CD4-positive, alpha-beta T cell treated with Interleukin-6 for 4 hours (primary cell): Measurements from ENCODE around the gene MTHFSD.
A peak's percentile ranks its signal among the peaks of the same experiment; 100 is the strongest.

Source experiments
- DNase-seq: peaks from one replicate; pipeline ENCODE4 v3.0.0-alpha.2; 2020; ENCODE audit warnings: mixed read lengths

MTHFSD gene

DNA sequence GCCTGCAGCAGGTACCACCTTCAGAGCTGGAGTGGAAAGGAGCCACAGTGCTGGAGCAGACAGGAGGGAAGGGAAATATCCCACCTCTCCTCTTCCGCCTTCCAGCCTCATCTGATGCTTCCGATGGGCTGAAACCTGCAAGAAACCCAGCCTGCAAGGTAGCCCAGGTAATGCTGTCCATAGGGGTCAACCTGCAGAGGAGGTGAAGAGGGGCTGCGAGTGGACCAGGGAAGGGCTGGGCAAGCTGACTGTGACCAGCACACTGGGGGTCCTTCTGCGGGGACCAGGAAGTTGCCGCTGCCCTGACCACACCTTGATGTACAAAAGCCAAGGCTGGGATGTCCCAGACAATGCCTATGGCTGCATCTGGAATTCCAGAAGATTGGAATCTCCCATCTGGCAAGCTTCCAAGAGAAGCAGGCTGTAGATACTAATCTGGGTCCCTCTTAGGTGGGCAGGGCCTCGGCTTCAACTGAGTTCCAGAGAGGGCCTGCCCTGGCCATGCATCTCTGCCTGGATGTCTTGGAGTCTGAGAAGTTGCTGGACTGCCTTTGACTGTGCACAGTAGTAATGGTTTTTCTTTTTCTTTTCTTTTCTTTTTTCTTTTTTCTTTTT is 29.1 kb upstream of the MTHFSD start:
- DNase-seq: no peak

DNA sequence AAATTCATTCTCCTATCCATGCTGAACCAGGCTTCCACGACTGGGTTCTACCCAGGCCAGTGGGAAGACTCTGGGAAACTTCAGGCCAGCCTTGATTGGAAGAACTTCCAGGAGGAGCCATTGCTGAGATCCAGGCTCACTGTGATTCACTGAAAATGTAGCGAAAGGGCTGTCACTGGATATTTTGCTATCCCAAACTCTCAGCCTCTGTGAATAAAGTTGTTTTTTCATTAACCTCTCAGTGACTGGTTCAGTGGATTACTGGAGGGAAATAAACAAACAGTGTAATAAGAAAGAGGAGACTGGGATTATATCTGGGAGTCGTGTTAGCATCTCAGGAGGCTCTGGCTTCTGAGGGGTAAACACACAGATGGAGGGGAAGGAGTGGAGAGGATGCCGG is 26.4 kb upstream of the MTHFSD start:
- no peak for DNase-seq

DNA sequence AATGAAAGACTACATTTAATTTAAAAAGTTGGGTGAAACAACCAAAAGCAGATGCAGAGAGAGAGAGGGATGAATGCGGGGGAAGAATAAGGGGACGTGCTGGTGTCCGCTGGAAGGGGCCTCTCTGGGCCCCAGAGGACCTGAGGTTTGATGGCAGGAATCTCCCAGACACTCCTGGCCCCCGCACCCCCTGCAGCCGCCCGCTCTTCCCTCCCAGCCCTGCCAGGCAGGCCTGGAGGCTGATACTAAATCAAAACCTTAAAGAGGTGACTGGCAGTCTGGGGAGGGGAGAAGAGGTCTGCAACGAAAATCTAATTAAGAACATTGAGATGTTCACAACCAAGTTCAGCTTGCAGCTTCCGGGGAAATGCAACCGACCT is 25.7 kb upstream of the MTHFSD start:
- DNase-seq: no peak

DNA sequence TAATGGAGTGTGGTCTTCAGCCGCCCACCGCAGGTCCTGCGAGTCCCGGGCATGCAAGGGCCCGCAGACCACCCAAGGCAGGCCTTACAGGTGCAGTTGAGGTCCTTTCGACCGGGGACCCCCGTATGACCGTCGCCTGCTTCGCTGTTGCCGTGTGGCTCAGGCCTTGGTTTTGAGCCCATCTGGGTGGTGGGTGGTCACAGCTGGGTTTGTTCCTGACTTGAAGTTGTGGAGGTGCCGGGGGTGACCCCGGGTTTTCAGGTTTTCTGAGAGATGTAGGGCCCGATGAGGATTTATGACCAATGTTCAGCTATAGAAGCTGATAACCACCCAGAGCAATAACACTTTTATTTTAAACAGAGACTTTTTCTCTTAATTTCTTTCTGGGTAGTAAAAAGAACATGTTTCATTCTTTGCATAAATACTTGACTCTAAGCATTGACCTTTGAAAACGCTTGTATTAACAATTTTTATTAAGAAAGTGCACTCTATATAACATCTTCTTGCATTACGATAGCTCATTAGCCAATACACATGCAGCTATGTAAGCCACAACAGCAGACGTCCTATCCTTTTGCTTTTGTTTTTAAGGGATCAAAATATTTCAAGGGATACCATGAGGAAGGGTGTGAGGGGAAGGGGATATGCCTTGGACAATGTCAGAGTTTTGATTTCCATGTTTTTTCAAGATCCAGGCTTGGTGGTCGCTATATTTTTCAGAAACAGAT is 25.2 kb upstream of the MTHFSD start:
- DNase-seq: no peak

DNA sequence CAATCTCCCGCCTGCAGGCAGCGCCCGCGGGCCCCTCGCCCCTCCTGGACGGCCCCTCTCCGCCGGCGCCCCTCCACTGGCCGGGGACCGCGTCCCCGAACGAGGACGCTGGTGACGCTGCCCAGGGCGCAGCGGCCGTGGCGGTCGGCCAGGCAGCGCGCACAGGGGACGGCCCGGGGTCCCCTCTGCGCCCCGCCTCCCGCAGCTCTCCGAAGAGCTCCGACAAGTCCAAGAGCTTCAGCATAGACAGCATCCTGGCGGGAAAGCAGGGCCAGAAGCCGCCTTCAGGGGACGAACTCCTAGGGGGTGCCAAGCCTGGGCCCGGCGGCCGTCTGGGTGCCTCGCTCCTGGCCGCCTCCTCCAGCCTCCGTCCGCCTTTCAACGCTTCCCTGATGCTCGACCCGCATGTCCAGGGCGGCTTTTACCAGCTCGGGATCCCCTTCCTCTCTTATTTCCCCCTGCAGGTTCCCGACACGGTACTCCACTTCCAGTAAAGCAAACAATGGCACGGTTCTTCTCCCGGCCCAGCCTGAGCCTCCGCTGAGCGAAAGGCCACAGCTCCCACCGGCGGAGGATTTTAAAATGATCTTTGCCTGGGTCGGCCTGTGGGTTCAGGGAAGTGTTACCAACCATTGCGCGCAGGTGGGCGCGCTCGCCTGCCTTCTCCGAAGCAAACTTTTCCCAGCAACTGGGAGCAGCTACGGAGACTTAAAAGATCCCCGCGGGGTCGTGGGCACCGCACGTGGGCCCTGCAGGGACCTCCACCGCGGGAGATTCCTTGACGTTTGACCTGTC is 24.4 kb upstream of the MTHFSD start:
- no peak for DNase-seq

DNA sequence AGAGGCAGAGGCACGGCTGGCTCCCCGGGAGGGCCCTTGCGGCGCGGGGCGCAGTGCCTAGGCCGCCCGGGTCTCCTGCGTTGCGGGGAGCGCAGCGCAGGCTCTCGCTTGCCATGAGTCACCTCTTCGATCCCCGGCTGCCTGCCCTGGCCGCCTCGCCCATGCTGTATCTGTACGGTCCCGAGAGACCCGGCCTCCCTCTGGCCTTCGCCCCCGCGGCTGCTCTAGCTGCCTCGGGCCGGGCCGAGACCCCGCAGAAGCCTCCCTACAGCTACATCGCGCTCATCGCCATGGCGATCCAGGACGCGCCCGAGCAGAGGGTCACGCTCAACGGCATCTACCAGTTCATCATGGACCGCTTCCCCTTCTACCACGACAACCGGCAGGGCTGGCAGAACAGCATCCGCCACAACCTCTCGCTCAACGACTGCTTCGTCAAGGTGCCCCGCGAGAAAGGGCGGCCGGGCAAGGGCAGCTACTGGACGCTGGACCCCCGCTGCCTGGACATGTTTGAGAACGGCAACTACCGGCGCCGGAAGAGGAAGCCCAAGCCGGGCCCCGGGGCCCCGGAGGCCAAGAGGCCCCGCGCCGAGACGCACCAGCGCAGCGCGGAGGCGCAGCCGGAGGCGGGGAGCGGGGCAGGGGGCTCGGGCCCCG is 23.7 kb upstream of the MTHFSD start:
- no peak for DNase-seq

DNA sequence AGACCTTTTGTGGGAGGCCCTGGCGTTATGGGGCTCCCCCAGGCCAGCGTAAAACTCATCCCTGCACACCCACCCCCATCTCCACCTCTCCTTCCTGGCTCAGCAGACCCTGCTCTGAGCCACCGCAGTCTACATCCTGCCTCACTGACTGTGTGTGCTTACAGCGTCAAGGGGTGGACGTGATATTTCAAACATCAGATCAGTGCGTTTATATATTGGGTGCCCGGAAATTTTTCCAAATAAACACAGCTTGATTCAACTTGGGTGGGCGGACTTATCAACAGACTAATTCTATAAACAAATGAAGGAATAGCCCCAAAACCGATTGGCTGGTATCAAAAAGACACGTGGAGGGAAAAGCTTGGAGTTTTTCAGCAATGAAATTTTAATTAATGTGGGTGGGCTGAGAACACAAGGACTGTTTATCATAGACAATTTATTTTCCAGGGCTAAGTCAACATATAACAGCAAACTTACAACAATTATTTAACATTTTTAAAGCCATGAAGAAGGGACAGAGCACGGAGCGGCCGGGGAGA is 23.1 kb upstream of the MTHFSD start, which contains the start of gene FOXL1:
Gene FOXL1, plus strand, starts transcription at position 489 of the 539 bp plus-strand sequence. CDS start 175 bp downstream, outside the sequence.
- DNase-seq: no peak

DNA sequence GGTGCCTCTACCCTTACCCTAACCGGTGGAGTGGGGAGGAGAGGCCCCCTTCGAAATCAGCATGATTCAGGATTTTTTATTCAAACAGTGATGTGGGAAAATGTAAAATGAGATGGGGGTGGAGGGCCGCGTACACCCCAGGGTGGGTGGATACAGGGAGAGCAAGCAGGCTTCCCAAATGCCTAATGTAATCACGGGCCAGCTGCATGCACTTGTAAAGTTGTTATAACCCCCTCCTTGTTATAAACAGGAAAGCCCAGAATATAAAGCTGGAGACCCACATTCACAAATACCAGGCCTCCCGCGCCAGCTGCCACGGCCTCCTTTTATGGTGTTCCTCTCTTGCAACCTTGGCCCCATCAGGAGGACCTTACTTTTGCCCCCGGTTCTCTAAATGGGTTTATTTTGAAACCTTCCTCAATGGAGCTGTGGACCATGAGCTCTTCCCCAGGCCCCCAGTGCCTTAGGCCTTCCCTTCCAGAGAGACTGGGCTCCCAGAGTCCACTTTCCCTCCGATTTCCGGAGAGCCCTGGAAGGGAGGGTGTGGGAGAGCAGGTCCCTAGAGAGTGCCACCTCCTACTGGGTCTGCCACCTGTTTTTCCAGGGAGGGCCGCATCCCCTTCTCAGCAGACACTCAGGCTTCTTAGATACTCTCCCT is 22.4 kb upstream of the MTHFSD start:
- DNase-seq: no peak

DNA sequence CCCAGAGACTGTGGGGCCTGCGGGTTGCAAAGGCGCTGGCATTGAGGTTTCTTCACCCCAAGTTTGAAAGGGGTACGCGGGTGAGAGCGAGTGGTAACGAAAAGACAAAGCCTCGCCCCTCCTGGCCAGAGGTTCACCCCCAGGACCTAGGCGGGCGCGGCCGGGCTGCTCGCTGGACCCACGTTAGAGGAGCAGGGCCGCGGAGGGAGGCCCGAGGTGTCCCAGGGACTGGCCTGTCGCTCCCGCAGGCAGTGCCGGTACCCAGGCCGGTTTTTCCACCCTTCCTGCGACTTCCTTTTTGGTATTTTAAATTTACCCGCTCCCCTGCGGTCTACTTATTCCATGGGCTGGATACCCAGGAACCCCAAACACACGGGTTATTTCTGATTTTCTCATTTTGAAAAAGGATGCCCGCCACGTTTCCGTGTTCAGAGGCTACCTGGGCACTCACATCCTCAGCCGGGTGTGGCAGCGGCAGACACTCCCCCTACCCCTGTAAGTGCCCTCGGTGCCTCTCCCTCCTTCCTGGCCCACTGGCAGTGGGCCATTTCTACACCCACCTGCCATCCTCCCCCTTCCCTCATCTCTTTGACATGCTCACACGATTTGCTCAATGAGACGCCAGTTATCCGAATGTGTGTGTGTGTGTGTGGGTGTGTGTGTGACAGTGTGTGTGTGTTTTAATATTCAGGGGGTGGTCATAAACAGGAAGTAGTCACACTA is 21.7 kb upstream of the MTHFSD start:
- no peak for DNase-seq

DNA sequence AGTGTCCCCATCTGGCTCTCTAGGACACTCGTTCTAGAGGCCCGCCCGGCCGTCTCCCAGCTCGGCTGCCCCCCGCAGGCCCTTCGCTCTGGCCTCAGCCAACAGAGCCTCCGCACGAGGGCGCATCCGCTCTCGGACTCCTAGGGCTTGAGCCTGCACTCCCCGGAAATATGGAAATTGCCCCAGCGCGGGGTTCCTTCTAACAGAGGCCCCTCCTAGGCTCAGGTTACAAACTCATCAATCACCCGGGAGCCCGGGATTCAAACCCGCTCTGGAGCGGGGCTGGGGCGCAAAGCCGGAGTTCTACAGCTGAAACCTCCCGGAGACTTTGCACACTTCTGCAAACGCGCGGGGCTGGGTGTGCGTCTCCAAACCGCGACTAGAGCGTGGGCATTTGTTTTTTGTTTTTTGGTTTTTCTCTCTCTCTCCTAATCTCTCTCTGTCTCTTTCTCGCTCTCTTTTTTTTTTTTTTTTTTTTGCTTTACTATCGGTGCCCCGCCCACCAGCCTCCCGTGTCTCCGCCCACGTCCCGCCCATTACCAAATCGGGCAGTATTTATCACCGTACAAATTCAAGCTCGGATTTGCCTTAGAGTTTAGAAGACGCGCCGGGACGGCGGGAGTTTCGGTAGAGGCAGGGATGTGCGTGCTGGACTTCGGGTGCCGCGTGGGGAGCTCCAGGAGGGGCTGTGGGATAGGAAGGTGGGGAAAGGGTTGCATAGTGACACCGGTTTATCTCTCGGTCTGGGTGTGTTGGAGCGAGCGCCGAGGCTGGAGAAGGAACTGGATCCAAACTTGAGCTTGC is 20.9 kb upstream of the MTHFSD start:
- peak; percentile 50 for DNase-seq

DNA sequence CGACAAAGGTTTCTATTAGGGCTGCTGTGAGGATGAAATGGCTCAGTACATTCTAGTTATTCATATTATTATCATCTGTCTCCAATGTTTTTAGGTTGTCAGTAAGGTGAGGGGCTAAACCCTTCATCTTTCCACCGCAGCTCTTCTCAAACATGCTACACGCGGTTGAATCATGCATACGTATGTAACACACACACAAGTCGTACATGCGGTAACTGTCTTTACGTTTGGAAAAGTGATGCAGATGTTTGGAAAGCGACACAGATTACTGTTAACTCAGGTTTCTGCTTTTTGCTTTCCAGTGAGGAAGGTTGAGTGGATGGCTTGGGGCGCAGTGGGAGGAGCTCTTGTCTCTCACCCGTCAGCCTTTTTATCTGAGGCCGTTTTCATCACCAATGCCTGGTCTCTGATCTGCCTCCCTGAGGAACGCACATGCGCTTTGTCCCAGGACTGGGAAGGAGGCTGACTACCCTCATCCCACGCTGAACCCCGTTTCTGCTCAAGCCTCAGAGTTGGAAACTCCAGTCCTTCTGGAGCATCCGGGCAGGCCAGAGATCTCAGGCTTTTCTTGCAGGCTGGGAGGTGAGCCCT is 20.2 kb upstream of the MTHFSD start:
- no peak for DNase-seq

DNA sequence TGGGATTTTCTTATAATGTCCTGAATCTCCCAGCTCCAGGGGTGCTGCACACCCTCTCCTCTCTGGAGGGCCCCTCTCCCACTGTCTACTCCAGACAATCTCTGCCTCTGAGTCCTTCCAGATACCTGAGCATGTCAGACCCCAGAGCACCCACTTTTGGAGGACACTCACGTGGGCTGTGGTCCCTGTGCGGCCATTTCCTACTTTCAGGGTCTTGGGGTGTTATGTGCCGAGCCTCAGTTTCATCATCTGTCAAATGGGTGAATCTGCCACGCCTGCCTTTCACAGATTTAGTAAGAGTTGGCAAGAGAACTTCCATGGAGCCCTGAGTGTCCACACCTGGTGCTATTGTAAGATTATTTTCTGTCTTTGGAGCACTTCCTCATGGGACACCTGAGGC is 19.6 kb upstream of the MTHFSD start:
- DNase-seq: no peak

DNA sequence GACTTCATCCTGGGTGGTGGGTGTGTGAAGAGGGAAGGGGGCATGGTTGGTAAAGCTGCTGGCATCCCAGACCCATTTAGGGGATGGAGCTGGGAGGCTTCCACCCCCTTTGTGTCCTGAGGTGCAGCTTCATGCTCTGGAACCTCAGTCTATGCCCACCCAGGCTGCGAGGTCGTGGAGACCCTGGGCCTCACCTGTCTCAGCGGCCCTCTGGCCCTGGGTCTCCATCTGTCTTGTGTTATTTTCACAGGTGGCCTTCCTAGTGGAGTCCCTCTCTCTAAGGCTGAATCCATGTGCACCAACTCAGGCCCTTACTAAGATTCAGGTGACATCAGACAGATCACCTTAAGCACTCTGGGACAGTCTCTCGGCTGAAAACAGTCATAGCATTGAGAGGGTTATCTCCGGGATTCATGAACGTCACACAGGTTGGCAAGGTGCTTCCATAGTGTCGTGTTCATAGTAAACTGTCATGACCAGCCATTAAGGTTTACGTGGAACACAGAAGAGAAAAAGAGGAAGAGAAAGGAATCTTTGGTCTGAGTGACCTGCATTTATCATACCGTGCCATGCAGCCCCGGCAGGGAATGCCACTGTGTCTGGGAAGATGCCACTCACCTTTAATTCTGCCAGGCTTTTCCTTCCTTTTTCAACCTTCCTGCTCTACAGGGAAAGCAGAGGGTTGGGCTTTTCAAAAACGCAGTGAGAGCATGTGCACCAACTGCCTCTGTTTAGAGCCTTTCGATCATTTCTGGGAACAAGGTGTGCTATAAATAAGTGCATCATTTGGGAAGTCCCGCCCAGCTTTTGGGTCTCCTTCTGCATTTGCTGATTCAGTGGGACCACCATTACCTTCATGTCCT is 18.8 kb upstream of the MTHFSD start:
- no peak for DNase-seq

DNA sequence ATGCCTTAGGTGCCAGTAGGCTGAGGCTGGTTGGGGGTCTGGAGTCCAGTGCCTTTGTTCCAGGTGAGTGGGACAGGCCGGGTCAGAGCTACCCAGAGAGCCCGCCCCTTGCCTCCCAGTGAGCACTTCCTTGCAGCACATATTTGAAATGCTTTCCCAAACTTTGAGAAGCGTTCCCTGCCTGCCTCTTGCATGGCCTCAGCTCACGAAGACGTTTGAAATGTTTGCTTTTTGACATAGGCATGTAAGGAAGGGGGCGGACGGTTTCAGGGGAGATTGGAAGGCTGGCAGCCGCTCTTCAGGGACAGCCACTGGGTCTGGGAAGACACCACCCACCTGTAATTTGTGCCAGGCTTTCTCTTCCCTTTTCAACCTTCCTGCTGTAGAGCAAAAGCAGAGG is 18.2 kb upstream of the MTHFSD start:
- no peak for DNase-seq

DNA sequence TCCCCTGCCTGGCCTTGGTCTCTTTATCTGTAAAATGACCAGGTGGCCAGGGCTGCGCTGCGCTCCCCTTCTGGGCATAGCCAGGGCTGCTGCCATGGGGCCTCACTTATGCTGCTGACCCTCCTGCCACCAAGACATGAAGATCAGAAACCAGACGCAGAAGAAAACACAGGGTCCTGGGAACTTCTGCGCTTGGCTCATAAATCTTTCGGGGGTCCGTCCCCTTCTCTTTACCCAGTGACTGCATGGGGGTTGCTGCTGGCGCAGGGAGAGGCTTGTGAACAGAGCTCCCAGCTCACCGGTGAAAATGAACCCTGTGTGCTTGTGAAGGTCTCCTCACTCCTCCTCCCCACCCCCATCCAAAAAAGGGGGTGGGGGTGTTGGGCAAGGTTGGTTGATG is 17.6 kb upstream of the MTHFSD start:
- DNase-seq: no peak

DNA sequence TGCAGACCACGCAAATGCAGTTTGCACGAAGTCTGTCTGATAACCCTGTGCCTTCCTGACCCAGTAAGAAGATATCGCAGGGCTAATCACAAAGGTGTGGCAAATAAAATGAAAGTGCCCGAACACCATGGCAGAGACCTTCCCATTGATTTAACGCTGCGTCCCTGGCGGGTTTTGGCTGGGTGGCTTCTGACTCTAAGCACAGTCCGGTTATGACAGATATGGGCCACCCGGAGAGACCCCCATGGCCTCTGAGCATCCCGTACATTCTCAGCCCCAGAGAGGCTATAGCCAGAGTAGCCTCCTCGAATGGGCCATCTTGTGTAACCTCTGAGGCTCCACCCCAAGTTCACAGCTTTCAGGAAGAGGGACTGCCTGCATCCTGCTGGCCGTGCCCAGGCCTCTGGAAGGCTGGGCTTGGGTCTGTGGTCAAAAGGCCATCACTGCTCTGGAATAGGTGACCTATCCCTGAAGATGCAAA is 17.0 kb upstream of the MTHFSD start:
- DNase-seq: no peak

DNA sequence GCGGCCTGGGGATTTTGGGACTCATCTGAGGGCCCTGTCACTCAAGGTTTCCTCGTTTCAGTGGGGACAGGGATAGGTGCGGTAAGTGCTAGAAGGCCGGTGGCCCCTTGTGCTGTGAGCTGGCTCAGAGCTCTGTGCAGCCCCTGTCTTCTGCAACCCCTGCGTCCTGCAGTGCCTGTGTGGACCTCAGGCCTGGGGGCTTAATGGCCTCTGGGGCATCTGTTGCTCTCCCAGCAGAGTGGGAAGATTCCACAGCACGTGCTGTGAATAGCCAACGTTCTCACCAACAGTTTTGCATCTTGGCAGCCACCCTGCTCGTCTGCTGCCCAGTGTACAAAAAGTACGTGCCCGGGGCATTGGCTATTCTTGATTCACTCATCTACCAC is 16.5 kb upstream of the MTHFSD start:
- DNase-seq: no peak

DNA sequence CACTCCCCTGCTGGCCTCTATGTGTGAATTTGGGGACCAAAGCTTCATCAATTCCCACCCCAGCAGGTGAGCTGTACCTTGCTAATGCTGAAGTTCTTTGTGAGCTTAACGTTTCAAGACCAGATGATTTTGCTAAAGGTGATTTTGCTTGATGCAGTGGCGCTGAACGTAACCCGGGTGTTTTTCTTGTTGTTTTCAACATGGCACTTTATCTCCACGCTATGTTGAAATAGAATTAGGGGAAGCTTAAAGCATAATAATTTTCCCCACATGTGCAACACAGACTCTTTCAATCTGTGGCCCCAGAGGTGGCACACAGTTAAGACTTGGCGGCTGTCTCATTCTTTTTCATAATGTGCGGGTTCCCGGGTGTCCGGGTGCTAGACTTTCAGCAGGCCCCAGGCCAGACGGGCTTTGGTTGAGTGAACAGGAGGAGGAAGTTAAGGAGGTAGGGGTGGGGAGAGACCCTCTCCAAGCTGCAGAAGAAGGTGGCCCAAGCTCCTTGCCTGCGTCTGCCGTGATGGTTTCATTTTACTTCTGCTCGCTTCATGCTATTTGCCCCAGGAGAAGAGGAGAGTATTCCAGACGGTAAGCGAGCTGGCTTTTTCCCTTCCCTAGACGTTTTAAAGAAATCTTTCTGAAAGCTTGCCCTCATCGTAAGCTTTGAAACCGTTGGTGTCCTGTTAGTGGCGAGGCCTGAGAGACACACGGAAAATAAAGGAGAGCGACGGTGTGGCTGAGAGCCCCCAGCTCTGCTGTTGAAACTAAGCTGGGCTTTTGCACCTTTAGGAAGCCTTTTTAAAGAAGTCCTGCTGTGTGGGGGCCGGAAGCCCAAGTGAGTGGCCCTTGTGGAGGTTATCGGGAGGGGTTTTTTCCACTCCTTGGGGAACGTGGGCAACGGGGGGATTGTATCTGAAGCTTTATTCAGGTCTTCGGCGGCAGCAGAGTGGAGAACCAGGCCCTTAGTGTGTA is 15.8 kb upstream of the MTHFSD start:
- no peak for DNase-seq
